ENCODE results near the gene OR51B4. TPM values are rescaled to one million over a fixed set of nuclear protein-coding genes. Genes with fewer than 3 reads are reported as not detected.

The OR51B4 gene
- total and polyA plus RNA-seq, 2 donors (not counting 3 experiments of a cell fraction or from before 2014, with no cell fraction given), result 0.08 TPM; not detected in 1

DNA sequence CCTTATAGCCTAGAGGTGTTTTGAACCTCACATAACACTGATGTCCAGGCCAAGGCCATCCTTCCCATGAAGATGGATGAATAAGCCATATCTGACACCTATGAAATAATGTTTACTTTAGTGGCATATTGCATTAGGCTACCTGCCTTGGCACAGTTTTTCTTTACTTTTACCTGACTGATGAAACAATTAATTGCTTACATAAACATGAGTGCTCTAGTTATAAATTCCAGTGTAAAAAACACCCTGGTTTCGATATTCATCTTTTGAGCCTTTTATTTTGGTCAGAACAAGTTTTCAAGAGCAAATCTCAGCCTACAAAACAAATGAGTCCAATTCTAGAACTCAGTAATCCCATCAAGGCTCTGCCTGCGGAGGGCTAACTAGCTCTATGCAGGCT lies 25.0 kb downstream of the OR51B4 start:
- Histone ChIP-seq H3K4me2 (ENCODE audit: insufficient read depth, low read length) (no peak overlapping the region), H3K4me3 (replicated peaks in 1 of 3; ENCODE audit: insufficient read depth in 1 of 3, low read depth in 1 of 3, low read length in 3 of 3) (no peak overlapping the region), H3K79me2 (ENCODE audit: control insufficient read depth, insufficient read depth, low read length) (no peaks in the 10 kb centered on the region), H3K9me3 (replicated peaks; ENCODE audit: control insufficient read depth, insufficient read depth, low read length) (no peaks in the 10 kb centered on the region), H2AFZ (ENCODE audit: low read depth, low read length) (no peak overlapping the region), H3K36me3 (ENCODE audit: control insufficient read depth in 2 of 2, extremely low read depth in 1 of 2, insufficient read depth in 2 of 2, low read length in 2 of 2) (no peaks in the 10 kb centered on the region), H4K20me1 (replicated peaks; ENCODE audit: control insufficient read depth, extremely low read depth, insufficient read depth, low read length) (no peaks in the 10 kb centered on the region), H3K9me1 (replicated peaks; ENCODE audit: control insufficient read depth, extremely low read depth, insufficient read depth, low read length) (no peaks in the 10 kb centered on the region), H3K4me1 (ENCODE audit: control insufficient read depth, extremely low read depth, insufficient read depth, low read length) (peaks cover 11% of the 10 kb centered on the region), H3K27ac (ENCODE audit: insufficient read depth, low read depth, low read length) (no peak overlapping the region), H3K9ac (replicated peaks; ENCODE audit: extremely low read depth, insufficient read depth, low read length) (no peak overlapping the region), H3K27me3 (ENCODE audit: control insufficient read depth in 2 of 2, insufficient read depth in 2 of 2, low read length in 2 of 2) (no peaks in the 10 kb centered on the region)
- dilution Hi-C loops (cut with MboI; ENCODE audit: extremely low pct_ligation_motif_present, low sequenced_read_pairs), result no loop called here
- no peak for DNase-seq (ENCODE audit: low read depth, low spot score)
- BruUV-seq (replicated peaks), result no TSS peak
- intact Hi-C loops (cut with micrococcal nuclease), result no loop called here
- ChIA-PET POLR2A (no interaction called here), CTCF (interaction anchor here (1.1 kb wide), 1 partner anchor 24 kb away, joined by 4 read pairs; no protein-coding TSS in a partner anchor)
- no peak for FAIRE-seq
- TF ChIP-seq MYC (IDR thresholded peaks at IDR 0.05; ENCODE audit: low read depth, low read length) (no peak), POLR2AphosphoS5 (IDR thresholded peaks at IDR 0.05; ENCODE audit: insufficient read depth, low read depth, low read length) (no peak), GATA2 (IDR thresholded peaks at IDR 0.05; ENCODE audit: insufficient read depth, insufficient read length, low read depth, low read length) (no peak), JUN (IDR thresholded peaks at IDR 0.05; ENCODE audit: borderline replicate concordance, insufficient read depth, insufficient read length, low read depth) (no peak), FOS (IDR thresholded peaks at IDR 0.05; ENCODE audit: borderline replicate concordance, insufficient read depth, low read length) (no peak), POLR2A (IDR thresholded peaks at IDR 0.05; ENCODE audit: low read depth, low read length) (no peak), EZH2 (IDR thresholded peaks at IDR 0.05; ENCODE audit: borderline replicate concordance, low read depth, low read length, severe bottlenecking) (no peak)
- TF ChIP-seq, protein P1, sequence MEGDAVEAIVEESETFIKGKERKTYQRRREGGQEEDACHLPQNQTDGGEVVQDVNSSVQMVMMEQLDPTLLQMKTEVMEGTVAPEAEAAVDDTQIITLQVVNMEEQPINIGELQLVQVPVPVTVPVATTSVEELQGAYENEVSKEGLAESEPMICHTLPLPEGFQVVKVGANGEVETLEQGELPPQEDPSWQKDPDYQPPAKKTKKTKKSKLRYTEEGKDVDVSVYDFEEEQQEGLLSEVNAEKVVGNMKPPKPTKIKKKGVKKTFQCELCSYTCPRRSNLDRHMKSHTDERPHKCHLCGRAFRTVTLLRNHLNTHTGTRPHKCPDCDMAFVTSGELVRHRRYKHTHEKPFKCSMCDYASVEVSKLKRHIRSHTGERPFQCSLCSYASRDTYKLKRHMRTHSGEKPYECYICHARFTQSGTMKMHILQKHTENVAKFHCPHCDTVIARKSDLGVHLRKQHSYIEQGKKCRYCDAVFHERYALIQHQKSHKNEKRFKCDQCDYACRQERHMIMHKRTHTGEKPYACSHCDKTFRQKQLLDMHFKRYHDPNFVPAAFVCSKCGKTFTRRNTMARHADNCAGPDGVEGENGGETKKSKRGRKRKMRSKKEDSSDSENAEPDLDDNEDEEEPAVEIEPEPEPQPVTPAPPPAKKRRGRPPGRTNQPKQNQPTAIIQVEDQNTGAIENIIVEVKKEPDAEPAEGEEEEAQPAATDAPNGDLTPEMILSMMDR (IDR thresholded peaks at IDR 0.05; ENCODE audit: extremely low read depth in 1 of 2, insufficient read depth in 1 of 2, low read depth in 1 of 2, low read length in 2 of 2), result no peak
- TF ChIP-seq, protein P2, sequence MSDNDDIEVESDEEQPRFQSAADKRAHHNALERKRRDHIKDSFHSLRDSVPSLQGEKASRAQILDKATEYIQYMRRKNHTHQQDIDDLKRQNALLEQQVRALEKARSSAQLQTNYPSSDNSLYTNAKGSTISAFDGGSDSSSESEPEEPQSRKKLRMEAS (IDR thresholded peaks at IDR 0.05; ENCODE audit: insufficient read depth, insufficient read length), result no peak
